Hepatocyte (in vitro differentiated cells): ENCODE measurements around the gene CYP27A1. TPM values are rescaled to one million over a fixed set of nuclear protein-coding genes. Genes with fewer than 3 reads are reported as not detected.

ENCODE experiments used
- DNase-seq: peaks from one replicate; pipeline ENCODE4 v3.0.0-alpha.2; 2016; ENCODE audit warnings: low spot score
- H2AFZ ChIP-seq: fragments of 200-600 bp; sonication (generic); 2 replicates; pipeline ENCODE4 v1.6.0; 2016; ENCODE audit warnings: antibody characterized with exemption, mild to moderate bottlenecking
- H3K27ac ChIP-seq: fragments of 200-600 bp; sonication (generic); 2 replicates; pipeline ENCODE4 v1.5.1; 2016; ENCODE audit warnings: mild to moderate bottlenecking
- H3K27me3 ChIP-seq: fragments of 200-600 bp; sonication (generic); 2 replicates; pipeline ENCODE4 v1.6.1; 2016
- H3K36me3 ChIP-seq: fragments of 200-600 bp; sonication (generic); replicated peaks from 2 replicates; pipeline ENCODE4 v1.5.1; 2016; ENCODE audit warnings: low read depth; ENCODE audit not compliant: insufficient read depth
- H3K4me1 ChIP-seq: fragments of 200-600 bp; sonication (generic); 2 replicates; pipeline ENCODE4 v1.5.1; 2016; ENCODE audit warnings: mild to moderate bottlenecking, moderate library complexity; ENCODE audit not compliant: insufficient read depth
- H3K4me2 ChIP-seq: fragments of 200-600 bp; sonication (generic); 2 replicates; pipeline ENCODE4 v1.6.0; 2016
- H3K4me3 ChIP-seq: fragments of 200-600 bp; sonication (generic); 2 replicates; pipeline ENCODE4 v1.5.1; 2016; ENCODE audit warnings: mild to moderate bottlenecking
- H3K79me2 ChIP-seq: fragments of 200-600 bp; sonication (generic); 2 replicates; pipeline ENCODE4 v1.6.0; 2017; ENCODE audit warnings: mild to moderate bottlenecking
- H3K9me2 ChIP-seq: fragments of 200-600 bp; sonication (generic); replicated peaks from 2 replicates; pipeline ENCODE4 v1.6.0; 2017; ENCODE audit warnings: mild to moderate bottlenecking; ENCODE audit not compliant: insufficient read depth
- H3K9me3 ChIP-seq: fragments of 200-600 bp; sonication (generic); 2 replicates; pipeline ENCODE4 v1.5.1; 2016; ENCODE audit warnings: low read depth, mild to moderate bottlenecking
- H4K20me1 ChIP-seq: fragments of 200-600 bp; sonication (generic); 2 replicates; pipeline ENCODE4 v1.6.0; 2016; ENCODE audit warnings: mild to moderate bottlenecking; ENCODE audit not compliant: insufficient read depth, poor library complexity, severe bottlenecking
- EZH2 ChIP-seq: fragments of 200-600 bp; sonication (generic); IDR thresholded peaks from 2 replicates; pipeline ENCODE4 v1.6.1; 2016; ENCODE audit warnings: antibody characterized with exemption, mild to moderate bottlenecking, borderline replicate concordance
- EZH2phosphoT487 ChIP-seq: fragments of 200-600 bp; sonication (generic); IDR thresholded peaks from one replicate; pipeline ENCODE4 v1.6.1; 2018; ENCODE audit warnings: antibody characterized with exemption, mild to moderate bottlenecking, low read depth, moderate library complexity; ENCODE audit not compliant: unreplicated experiment, severe bottlenecking
- WGBS: methylation state at CpG from one replicate; pipeline ENCODE4 v1.1.6; 2016; ENCODE audit warnings: low lambda C conversion rate; ENCODE audit errors: missing lambda C conversion rate; 5-methylcytosine and 5-hydroxymethylcytosine counted together
- polyA plus RNA-seq: library from polyadenylated mRNA; unstranded; fragments of >200 nt; fragmentation: Nextera tagmentation; extraction: Ambion mirVana; gene quantifications from 2 replicates; pipeline ENCODE4 v1.2.1, GENCODE V29; 2016
- total RNA-seq: library from RNA; depleted of rRNA; stranded (reverse); fragments of >200 nt; gene quantifications from 2 replicates; pipeline ENCODE4 v1.2.3, GENCODE V29; 2014
- TF ChIP-seq, protein P1 (sequence below): fragments of 200-600 bp; sonication (generic); IDR thresholded peaks from 2 replicates; pipeline ENCODE4 v1.5.1; 2016; ENCODE audit warnings: antibody characterized with exemption, mild to moderate bottlenecking; ENCODE audit not compliant: poor library complexity

Gene CYP27A1
- total and polyA plus RNA-seq, 2 experiments from 2014 or later, result 34.5 to 44.8 TPM

DNA sequence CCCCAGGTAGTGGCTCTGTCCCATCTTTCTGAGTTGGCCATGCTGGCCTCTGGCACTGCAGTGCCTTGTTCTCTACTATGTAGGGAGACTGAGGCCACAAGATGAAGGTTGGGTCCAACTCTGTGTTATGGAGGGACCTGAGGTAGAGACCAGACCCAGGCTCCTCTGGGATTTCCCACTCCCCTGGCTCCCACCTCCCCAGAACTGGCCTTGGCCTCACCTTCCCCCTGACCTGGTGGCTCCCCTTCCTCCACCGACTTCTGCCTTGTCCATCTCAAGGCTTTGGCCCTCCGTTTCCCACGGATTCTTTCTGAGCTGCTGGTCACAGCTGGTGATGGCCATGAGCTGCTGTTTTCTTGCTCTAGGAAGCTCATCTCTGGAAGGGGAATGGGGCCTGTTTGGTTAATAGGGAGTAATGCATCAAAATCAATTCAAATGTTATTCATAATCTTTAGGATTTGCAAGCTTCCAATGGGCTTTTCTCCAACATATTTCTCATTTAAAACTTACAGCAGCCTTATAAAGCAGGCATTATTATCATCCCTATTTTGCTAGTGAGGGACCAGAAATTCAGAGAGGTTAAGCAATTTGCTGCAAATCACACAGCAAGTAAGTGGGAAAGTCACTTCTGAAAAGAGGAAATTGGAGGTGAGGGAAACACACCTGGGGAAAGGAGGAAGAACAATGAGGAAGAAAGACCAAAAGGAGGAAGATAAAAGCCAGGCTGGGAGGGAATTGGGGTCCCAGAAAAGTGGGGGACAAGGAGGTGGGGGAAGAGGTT, 48.8 kb downstream of the CYP27A1 start:
- Histone ChIP-seq H3K36me3 (no peaks in the 10 kb centered on the region), H3K4me3 (no peak overlapping the region), H3K79me2 (no peaks in the 10 kb centered on the region), H3K9me2 (no peaks in the 10 kb centered on the region), H2AFZ (no peak overlapping the region), H3K4me1 (no peaks in the 10 kb centered on the region), H3K4me2 (no peak overlapping the region), H4K20me1 (no peaks in the 10 kb centered on the region), H3K9me3 (no peaks in the 10 kb centered on the region), H3K27me3 (peaks cover 9% of the 10 kb centered on the region), H3K27ac (no peak overlapping the region)
- TF ChIP-seq, protein P1, sequence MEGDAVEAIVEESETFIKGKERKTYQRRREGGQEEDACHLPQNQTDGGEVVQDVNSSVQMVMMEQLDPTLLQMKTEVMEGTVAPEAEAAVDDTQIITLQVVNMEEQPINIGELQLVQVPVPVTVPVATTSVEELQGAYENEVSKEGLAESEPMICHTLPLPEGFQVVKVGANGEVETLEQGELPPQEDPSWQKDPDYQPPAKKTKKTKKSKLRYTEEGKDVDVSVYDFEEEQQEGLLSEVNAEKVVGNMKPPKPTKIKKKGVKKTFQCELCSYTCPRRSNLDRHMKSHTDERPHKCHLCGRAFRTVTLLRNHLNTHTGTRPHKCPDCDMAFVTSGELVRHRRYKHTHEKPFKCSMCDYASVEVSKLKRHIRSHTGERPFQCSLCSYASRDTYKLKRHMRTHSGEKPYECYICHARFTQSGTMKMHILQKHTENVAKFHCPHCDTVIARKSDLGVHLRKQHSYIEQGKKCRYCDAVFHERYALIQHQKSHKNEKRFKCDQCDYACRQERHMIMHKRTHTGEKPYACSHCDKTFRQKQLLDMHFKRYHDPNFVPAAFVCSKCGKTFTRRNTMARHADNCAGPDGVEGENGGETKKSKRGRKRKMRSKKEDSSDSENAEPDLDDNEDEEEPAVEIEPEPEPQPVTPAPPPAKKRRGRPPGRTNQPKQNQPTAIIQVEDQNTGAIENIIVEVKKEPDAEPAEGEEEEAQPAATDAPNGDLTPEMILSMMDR, result no peak
- TF ChIP-seq EZH2phosphoT487, result no peak
- TF ChIP-seq EZH2, result no peak
- DNase-seq, result no peak
- WGBS, result 88% methylated on average over 3 of the region's 3 CpGs

DNA sequence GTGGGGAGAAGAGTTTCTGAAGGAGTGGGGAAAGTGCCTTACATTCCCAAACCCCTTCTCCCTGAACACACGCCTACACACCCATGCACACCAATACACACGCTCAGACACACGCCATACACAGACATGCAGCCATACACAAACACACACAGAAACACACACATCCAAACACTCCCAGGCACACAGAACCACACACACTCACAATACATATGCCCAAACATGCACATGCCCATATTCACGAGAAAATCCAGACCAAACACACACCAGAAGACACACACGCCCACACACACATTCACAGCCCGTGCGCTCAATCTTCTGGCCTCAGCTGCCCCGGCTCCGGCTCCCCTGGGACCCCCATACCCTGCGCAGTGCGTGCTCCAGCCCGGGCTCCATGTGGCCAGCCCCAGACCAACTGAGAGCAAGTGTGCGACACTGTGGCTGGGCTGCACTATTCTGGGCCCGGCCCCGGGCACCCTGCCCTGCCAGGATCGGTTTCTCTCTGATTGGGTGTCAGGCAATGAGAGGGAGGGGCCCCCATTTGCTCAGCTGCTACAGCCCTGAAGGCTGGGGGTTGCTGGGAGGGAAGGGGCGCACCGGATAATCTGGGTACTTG, 49.5 kb downstream of the CYP27A1 start, which contains the start of gene PRKAG3:
Gene PRKAG3, minus strand, starts transcription at position 426 of the 613 bp plus-strand sequence.
- H3K9me3 ChIP-seq, result no peaks in the 10 kb centered on the region
- no peaks in the 10 kb centered on the region for H3K9me2 ChIP-seq
- H2AFZ ChIP-seq, result no peak within 1 kb of the TSS
- H3K4me3 ChIP-seq, result no peak within 1 kb of the TSS
- no peaks in the 10 kb centered on the region for H3K36me3 ChIP-seq
- 88% methylated on average over 18 of the region's 18 CpGs for WGBS
- H3K4me1 ChIP-seq, result no peaks in the 10 kb centered on the region
- H3K27ac ChIP-seq, result no peak within 1 kb of the TSS
- TF ChIP-seq EZH2 (no peak), EZH2phosphoT487 (no peak)
- TF ChIP-seq, protein P1, result no peak
- no peak for DNase-seq
- H3K79me2 ChIP-seq, result no peaks in the 10 kb centered on the region
- H3K27me3 ChIP-seq, result peaks cover 9% of the 10 kb centered on the region
- H3K4me2 ChIP-seq, result no peak within 1 kb of the TSS
- H4K20me1 ChIP-seq, result no peaks in the 10 kb centered on the region

DNA sequence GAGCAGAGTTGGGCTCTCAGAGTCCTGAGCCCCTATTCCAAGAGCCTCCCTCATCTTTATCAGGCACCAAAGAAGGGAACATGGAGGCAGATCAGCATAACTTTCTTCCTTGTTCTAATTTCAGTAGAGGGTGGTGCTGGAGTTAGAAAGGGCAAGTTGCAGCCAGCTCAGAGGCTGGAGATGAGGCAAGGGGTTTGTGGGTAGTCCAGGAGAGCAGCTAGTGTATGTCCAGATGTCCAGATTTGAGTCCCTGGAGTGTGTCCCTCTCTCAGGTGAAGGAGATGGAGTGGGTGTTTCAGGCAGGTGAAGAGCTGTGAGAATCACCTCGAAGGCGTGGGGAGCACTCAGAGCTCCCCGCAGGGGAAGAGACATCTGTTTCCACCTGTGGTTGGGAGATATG, 50.1 kb downstream of the CYP27A1 start:
- Histone ChIP-seq H3K79me2 (no peaks in the 10 kb centered on the region), H3K9me3 (no peaks in the 10 kb centered on the region), H3K4me3 (no peak overlapping the region), H3K27me3 (peaks cover 9% of the 10 kb centered on the region), H3K27ac (no peak overlapping the region), H4K20me1 (no peaks in the 10 kb centered on the region), H3K4me2 (no peak overlapping the region), H3K9me2 (no peaks in the 10 kb centered on the region), H3K4me1 (no peaks in the 10 kb centered on the region), H3K36me3 (no peaks in the 10 kb centered on the region), H2AFZ (no peak overlapping the region)
- 94% methylated on average over 3 of the region's 3 CpGs for WGBS
- no peak for DNase-seq
- TF ChIP-seq EZH2, result no peak
- TF ChIP-seq, protein P1, result no peak
